KG1 (cell line): Measurements from ENCODE around the gene SSX2IP.
"Not testable (repeated sequence)": the region's sequence is repeated elsewhere in the genome, so short reads cannot be mapped to it uniquely, and the experiment has no call there.

ENCODE experiments used
- DNase-seq: peaks from one replicate; lab custom pipeline; 2025; lab: John Stamatoyannopoulos, UW

SSX2IP gene

DNA sequence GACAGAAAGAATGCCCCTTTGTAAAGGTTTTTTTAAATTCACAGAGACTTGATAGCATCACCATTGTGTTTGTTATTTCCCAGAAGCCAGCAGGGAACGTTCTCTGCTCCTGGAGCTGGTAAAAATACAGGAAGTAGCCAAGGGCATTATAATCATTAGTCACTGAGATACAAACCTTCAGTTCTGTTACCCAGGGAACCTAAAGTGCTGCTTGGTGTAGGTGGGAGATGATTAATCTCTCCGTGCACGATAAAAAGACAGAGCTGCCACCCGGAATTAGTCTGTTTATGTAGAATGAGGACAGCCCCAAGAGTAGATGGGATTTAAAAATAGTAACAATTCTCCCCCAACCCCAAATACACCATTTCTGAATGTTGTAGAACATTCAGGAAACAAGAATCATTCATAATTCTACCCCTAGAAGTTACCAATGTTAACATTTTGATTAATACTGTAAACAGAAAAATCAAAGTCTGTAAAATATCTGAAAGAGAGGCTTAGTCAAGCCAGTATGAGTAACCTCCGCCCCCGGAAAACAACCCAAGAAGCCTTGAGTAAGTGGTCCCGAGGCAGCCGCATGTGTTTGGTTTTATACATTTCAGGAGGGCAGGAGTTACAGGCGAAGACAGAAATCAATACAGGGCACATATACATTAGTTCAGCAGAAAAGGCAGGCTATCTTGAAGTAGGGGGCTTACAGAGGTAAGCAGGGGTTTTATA lies 70.7 kb downstream of the SSX2IP start:
- no peak for DNase-seq

DNA sequence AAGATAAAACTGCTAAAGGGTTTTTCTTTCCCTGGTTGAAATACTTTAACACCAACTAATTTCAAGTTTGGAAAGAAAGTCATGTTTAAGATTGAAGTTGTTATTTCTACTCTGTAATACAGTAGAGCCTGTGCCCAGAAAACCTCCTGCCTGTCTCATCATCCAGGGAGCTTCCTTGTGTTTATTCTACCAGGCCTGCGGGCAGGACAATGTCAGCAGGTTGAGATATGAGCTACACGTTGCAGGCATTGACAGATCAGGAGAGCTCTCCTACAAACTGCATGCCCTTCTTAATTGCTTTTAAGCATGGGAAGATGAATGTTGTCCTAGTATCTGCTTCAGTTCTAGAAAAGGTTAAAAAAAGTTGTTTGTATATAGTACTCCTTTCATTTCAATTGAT lies 72.9 kb downstream of the SSX2IP start:
- no peak for DNase-seq

DNA sequence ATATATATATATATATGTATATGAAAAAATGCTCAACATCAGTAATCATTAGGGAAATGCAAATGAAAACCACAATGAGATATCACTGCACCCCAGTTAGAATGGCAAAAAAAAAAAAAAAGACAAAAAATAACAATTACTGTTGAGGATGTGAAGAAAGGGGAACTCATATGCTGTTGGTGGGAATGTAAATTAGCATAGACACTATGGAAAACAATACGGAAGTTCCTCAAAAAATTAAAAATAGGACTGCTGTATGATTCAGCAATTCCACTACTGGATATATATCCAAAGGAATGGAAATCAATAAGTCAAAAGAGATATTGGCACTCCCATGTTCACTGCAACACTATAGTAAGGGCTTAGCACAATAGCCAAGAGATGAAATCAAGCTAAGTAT lies 74.5 kb downstream of the SSX2IP start:
- DNase-seq = no peak

DNA sequence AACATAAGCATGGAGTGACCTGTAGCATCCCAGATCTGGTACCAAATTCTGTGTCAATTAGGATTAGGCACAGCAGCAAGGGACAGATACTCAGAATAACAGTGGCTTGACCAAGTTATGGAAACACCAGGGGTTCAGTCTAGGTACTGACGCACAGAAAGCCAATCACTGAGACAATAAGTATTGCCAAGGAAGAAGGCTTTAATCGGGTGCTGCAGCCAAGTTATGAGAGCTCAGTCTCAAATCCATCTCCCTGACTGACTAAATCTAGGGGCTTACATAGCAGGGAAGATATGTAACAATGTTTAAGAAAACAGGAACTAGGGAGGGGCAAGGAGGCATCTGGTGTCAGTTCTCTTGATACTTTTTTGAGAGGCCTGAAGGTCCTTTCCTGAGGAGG lies 76.4 kb downstream of the SSX2IP start:
- no peak for DNase-seq

DNA sequence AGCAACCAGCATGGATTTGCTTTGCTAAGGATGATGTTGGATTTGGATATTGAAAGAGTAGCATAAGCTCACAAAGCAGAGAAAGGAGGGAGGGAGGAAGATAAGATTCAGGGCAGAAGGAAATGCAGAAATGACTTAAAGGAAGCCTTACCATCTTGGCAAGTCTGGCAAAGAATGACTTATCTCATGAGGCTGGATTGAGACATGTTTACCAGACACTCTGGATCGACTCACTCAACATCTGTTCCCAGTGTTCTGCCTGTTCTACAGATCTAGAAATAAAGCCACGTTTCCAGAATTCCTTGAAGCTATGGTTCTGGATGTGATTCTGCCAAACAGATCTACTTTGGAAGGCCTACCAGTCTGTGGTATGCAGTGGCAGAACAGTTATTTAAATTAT lies 77.2 kb downstream of the SSX2IP start:
- DNase-seq = no peak

DNA sequence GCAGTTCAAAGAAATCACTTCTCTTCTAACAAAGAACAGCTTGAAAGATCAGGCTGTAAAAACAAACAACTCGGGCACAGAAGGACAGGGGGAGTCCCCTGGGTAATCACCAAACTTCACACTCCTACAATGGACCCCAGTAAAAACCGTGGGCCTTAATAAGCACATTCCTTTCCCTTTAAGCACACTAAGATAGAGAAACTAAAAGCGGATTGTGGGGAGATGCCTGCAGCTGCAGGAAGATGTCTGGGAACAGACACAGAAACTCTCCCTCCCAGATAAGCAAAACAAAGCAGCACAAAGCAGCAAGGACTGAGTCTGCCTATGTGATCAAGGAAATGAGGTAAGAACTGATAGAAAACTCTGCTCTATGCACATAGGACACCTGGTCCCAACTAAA lies 78.5 kb downstream of the SSX2IP start:
- no peak for DNase-seq

DNA sequence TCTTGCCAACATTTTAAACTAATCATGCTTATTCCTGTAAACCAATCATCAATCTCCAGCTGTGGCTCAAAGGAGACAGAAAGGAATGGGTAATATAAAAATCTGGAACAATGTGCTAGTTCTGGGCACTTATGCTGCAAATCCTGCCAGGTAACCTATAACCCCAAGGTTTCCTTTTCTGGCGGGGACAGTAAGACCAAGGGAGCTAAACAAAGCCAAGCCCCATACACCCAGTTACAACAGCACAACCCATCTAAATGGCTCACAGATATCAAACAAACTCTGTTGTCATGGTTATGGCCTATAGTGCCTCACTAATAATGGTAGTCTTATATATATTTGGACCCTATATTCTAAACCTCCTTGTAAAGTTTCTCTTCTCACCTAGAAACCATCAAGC lies 79.2 kb downstream of the SSX2IP start:
- DNase-seq = no peak

DNA sequence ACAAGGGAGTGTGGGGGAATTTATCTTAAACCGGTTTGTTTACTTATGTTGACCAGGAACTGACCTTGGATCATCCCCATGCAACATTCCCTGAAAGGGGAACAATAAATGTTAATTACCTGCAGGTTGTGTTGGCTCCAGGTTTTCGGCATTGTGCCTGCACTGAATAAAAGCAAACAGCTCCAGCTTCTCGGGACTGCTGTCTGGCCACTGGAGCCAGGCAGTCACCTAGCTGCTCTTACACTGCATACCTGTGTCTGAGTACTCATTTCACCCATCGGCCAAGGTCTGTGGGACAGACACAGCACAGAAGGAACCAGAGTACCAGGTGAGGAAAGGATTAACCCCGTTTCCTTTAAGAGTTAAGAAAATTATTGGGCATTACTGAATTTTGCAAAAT lies 83.3 kb downstream of the SSX2IP start:
- no peak for DNase-seq

DNA sequence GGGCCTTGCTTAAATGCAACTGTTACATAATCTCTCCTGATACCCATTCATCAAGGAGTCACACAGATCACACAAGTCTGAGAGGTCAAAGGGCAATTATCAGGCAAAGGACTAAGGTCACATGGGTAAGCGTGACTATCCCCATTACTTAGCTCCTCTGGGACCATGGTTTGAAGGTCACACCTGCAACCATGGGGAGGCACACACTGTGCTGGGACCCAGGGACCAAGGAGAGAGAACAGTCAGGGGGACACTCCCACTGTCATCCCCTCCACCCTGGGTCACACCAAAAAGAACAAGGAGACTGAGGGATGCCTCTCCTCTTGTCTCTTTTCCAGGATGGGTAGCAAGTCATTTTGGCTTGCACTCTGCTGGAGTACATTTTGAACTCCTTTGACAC lies 85.1 kb downstream of the SSX2IP start:
- DNase-seq = no peak

DNA sequence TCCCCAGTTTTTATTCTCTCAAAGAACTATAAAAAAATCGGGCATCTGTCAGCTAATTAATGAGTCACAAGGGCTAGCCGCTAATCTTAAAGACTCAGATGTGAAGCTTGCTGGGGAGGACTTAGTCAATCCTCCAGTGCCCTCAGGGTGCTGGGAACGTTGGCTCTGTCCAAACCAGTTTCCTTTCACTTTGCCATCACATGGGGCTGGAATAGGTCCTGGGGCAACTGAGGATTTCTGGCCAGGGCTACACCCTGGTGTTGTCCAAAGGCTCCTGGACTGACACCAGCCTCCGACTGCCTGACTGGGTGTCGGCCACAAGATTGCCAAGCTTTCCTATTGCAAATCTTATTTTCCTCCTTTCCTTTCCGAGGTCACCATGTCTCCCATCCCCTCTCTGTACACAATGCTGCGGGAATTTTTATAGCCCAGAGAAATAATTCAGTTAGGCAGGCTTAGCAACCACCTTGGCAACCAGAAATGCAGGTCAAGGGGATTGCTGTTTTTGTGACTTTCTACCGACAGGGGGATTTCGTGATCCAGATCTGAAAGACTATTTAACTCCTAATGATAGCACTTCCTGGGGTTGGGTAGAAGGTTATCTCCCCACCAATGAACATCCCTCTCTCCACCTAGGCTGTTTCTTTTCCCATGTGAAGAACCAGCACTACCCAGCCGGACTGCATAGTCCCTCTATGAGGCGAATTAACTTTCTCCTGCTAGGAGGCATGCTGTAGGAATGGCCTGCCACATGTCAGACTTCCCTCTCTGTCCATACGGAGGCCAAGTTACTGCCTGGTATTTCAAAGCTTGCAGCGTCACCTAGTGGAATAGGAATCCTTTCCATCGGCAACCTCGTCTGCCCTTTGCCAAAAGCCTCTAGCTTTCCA lies 86.1 kb downstream of the SSX2IP start:
- no peak for DNase-seq

DNA sequence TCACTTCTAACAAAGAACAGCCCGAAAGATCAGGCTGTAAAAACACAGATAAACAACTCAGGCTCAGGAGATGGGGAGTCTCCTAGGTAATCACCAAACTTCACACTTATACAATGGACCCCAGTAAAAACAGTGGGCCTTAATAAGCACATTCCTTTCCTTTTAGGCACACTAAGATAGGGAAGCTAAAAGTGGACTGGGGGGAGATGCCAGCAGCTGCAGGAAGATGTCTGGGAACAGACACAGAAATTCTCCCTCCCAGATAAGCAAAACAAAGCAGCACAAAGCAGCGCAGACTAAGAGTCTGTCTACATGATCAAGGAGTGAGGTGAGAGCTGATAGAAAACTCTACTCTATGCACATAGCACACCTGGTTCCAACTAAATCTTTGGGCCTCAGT lies 87.0 kb downstream of the SSX2IP start:
- DNase-seq = no peak

DNA sequence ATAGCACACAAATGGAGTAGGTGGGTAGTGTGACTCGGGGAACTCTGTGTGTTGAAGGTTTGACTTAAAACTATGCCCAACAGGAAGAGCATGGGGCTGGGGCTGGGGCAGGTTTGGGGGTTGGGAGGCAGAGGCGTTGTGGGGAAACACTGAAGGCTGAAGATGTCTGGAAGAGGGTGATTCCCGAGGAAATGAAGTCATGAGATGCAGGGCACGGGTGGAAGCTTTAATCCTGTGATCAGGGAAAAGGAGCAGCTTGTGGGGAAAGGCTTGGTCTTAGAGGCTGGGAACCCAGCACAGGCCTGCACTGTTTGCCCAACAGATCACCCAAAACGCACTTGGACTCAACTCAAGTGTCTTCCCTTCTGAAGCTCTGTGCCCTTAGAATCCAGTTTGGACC lies 89.5 kb downstream of the SSX2IP start:
- no peak for DNase-seq

DNA sequence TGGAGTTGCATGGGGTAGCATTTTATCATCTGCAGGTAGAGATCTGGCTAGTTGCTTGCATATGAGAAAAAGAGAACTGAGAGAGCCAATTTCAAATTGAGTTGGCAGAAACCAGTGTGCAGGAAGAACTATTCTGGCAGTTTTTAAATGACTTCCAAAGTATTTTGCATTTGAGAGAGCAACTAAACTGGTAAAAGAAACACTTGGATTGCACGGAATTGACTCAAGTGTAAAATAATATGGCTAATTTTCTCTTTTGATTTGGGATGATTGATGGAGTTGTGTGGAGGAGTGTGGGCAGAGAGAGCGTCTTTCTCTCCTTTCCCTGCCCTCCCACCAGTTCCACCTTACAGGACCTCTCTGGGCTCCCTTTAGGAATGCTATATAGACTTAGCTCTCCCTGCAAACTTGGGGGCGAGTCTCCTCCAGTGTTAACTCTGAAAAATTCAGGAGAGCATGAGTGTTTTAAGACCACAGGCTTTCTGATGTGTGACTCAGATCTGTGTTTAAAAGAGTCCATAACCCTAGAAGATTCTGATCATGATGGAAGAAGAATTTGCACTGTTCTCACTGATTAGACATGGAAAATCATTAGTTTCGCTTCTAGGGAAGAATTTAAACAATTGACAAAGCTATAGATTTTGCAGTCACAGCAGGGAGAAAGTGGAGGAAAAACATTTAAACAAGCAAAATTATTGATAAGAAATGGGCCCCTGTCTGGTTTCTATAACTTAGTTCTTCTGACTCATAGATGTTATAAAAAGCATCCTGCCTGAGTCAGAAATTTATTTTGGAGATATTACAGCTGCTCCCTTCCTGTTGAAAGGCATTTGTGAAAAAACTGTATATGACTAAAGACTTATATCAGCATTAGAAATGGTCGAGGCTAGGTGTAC lies 91.2 kb downstream of the SSX2IP start:
- no peak for DNase-seq

DNA sequence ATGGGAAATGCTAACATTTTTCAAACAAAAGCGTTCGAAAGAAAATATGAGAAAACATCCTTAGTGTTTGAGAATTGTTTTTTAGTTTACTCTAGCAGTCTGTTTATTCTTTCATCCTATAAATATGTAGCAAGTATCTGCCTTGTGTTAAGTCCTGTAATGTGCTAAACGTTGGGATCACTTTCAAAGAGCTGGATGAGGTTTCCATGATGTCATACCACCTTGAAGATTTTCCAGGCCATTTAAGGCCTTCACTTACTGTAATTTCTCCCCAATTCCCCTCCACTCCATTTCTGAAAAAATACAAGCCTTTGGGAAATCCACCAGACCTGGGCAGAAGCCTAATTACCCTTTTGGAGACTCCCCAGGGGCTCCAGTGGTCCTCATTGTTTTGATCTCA lies 91.8 kb downstream of the SSX2IP start:
- no peak for DNase-seq

DNA sequence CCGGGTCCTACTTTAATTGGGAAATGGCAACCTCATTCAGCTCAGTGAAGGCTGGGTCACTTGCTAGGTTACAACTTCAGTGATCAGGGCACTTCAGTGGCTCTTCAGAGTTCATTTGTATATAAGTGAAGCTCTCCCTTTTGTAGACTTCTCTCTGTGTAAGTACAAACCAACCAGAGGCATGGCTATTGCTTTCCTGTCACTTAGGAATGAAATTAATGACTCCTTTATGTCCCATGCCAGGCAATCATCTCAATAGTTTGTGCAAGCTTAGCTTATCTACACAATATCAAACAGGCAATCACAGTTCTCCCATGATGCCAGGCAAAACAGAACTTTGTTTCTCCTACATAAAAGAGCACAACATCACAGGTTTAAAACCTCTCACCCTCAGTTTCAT lies 93.2 kb downstream of the SSX2IP start:
- DNase-seq = no peak

DNA sequence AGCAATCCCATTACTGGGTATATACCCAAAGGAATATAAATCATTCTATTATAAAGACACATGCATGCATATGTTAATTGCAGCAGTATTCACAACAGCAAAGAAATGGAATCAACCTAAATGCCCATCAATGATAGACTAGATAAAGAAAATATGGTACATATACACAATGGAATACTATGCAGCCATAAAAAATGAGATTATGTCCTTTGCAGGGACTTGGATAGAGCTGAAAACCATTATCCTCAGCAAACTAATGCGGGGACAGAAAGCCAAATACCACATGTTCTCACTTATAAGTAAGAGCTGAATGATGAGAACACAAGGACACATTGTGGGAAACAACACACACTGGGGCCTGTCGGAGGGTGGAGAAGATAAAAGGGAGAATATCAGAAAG lies 95.3 kb downstream of the SSX2IP start:
- not testable (repeated sequence) for DNase-seq
